GM19324 (cell line): Measurements from ENCODE around the gene ABHD16A.

Source experiments
- ATAC-seq: cut with Tn5 transposase; IDR thresholded peaks from one replicate; pipeline ENCODE4 v1.9.1; 2021; ENCODE audit warnings: mild to moderate bottlenecking, moderate library complexity; ENCODE audit not compliant: unreplicated experiment, low FRiP score

ABHD16A gene

GRCh38 chr6:31643818-31644454 lies 59.2 kb downstream of the ABHD16A start:
- no peak for ATAC-seq

- no peak for ATAC-seq
These were observed 60.1 kb downstream of the ABHD16A start for GRCh38 chr6:31642798-31643570.

GRCh38 chr6:31641370-31641769 lies 61.8 kb downstream of the ABHD16A start:
- ATAC-seq, result no peak

DNA sequence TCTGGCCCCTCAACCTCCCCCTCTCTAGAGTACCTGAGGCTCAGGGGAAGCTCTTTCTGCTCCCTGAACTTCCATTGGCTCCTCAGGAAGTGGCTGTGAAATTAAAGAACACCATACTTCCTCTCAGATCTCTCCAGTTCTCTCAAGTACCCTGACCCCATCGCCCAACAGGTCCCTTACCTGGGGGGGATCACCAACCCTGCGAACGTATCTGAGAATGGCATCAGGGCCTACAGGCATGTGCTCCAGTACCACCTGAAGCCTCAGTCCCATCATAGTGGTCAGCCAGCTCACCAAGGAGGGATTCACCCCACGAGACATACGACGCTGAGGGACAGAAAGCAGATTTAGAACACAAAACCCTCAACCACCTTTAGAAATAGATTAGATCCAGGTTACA lies 62.5 kb downstream of the ABHD16A start:
- no peak for ATAC-seq

DNA sequence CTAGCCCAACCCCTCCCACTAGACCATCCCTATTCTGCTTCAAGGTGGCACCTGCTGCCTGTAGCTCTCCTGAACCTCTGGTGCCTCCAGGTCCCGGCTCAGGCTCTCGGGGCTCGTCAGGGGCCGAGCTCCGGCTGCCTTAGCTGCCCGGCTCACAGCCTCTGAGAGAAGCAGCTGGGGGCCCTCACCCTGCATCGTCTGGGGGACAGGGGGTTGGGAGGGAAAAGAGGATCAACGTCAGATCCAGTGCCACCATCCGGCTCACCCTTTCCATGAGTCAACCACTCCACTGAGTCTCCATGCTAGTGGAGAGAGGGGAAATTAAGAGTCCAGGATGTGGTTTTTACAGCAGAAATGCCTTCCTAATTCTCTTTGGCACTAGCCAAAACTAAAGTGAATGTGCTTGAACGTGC lies 63.7 kb downstream of the ABHD16A start:
- no peak for ATAC-seq

- ATAC-seq, result no peak
These were observed 64.1 kb downstream of the ABHD16A start for GRCh38 chr6:31639043-31639442.
